NCI-H2227 (cell line): ENCODE data around the gene HIKESHI.

Source experiments
- DNase-seq: peaks from one replicate; lab custom pipeline; 2025; ENCODE audit not compliant: unreplicated experiment; lab: John Stamatoyannopoulos, UW

HIKESHI gene

GRCh38 chr11:86374069-86374468 lies 72.0 kb downstream of the HIKESHI start:
- no peak for DNase-seq

GRCh38 chr11:86374586-86374985 lies 72.5 kb downstream of the HIKESHI start, which contains the start of gene CCDC81:
Gene CCDC81, plus strand, starts transcription at chr11:86374887. Its CDS starts 277 bp downstream, at chr11:86375164.
- peak; percentile 15 for DNase-seq

- no peak for DNase-seq
These were observed 75.9 kb downstream of the HIKESHI start for GRCh38 chr11:86377972-86378371.

GRCh38 chr11:86380295-86381059 lies 78.4 kb downstream of the HIKESHI start:
- no peak for DNase-seq

GRCh38 chr11:86383041-86383955 lies 81.3 kb downstream of the HIKESHI start:
- DNase-seq: no peak

- no peak for DNase-seq
These were observed 84.2 kb downstream of the HIKESHI start for GRCh38 chr11:86386283-86386682.

GRCh38 chr11:86386746-86387145 lies 84.7 kb downstream of the HIKESHI start:
- no peak for DNase-seq

GRCh38 chr11:86388198-86388597 lies 86.2 kb downstream of the HIKESHI start:
- no peak for DNase-seq

- no peak for DNase-seq
These were observed 88.4 kb downstream of the HIKESHI start for GRCh38 chr11:86390487-86390886.

- no peak for DNase-seq
These were observed 93.1 kb downstream of the HIKESHI start for GRCh38 chr11:86395061-86395551.
